Gastrocnemius medialis (tissue), 4 donors: ENCODE results near the gene ARRDC2. TPM values are rescaled to one million over a fixed set of nuclear protein-coding genes. Genes with fewer than 3 reads are reported as not detected.
A peak's percentile ranks its signal among the peaks of the same experiment; 100 is the strongest.

ENCODE experiments used
- ATAC-seq, 2 donors: fragments of 150-250 bp; one replicate each; pipeline ENCODE4 v1.9.1; 2016
- DNase-seq, 2 donors: peaks; one replicate each; pipeline ENCODE4 v3.0.0-alpha.2; 2019
- H3K27ac ChIP-seq, 4 donors: fragments of 200-600 bp; sonication (generic); 1 replicate in 1 of 4; 2 replicates in 3 of 4; pipeline ENCODE4 v1.5.1; 2016 to 2018; ENCODE audit warnings: mild to moderate bottlenecking in 2 of 4, moderate library complexity in 1 of 4
- H3K27me3 ChIP-seq, 3 donors: fragments of 200-600 bp; sonication (generic) in 2 of 3; 1 replicate in 1 of 3; 2 replicates in 2 of 3; pipeline versions ENCODE4 v1.5.1 to v1.6.0; 2016 to 2019; ENCODE audit warnings: mild to moderate bottlenecking in 1 of 3, moderate library complexity in 1 of 3
- H3K36me3 ChIP-seq, 2 donors: fragments of 200-600 bp; sonication (generic) in 1 of 2; one replicate each; pipeline ENCODE4 v1.5.1; 2017 to 2018
- H3K4me1 ChIP-seq, 2 donors: fragments of 200-600 bp; sonication (generic) in 1 of 2; one replicate each; pipeline ENCODE4 v1.5.1; 2016 to 2017; ENCODE audit warnings: mild to moderate bottlenecking in 2 of 2
- H3K4me3 ChIP-seq, 4 donors: fragments of 200-600 bp; sonication (generic) in 3 of 4; 1 replicate in 1 of 4; 2 replicates in 3 of 4; pipeline ENCODE4 v1.5.1; 2016 to 2019; ENCODE audit warnings: mild to moderate bottlenecking in 2 of 4
- H3K9me3 ChIP-seq, 3 donors: fragments of 200-600 bp; sonication (generic) in 2 of 3; 1 replicate in 1 of 3; 2 replicates in 2 of 3; pipeline ENCODE4 v1.5.1; 2016 to 2019
- POLR2A ChIP-seq, 2 donors: fragments of 450-650 bp; IDR thresholded peaks; one replicate each; pipeline ENCODE4 v1.6.1; 2017; ENCODE audit warnings: antibody characterized with exemption in 2 of 2, mild to moderate bottlenecking in 2 of 2, moderate library complexity in 2 of 2
- in situ Hi-C, 4 donors: fragments of 200-750 bp; cut with MboI; loops; one replicate each; pipeline versions ENCODE4 v1.15.0 to v1.8.0; 2017; ENCODE audit warnings: low sequenced_read_pairs in 4 of 4
- intact Hi-C: fragments of 100-400 bp; cut with DNase I; formaldehyde crosslinking; loops from one replicate; pipeline ENCODE4 v1.15.1; 2023; ENCODE audit warnings: low total_unique reads
- total RNA-seq, 4 donors: library from RNA; depleted of rRNA; stranded (reverse); fragments of >200 nt; gene quantifications; one replicate each; pipeline versions ENCODE4 v1.1.0 to v1.2.3, GENCODE V29; 2016
- TF ChIP-seq, protein P1 (sequence below), 5 experiments: fragments of 450-650 bp in 3 of 5; fragments of 200-600 bp in 2 of 5; sonication (generic) in 2 of 5; IDR thresholded peaks in 4 of 5; conservative IDR thresholded peaks in 1 of 5; 1 replicate in 4 of 5; 2 replicates in 1 of 5; pipeline ENCODE4 v1.5.1; 2016 to 2019; ENCODE audit warnings: antibody characterized with exemption in 5 of 5, mild to moderate bottlenecking in 3 of 5, moderate library complexity in 3 of 5

ARRDC2 gene
- total RNA-seq, 4 donors from 2014 or later: 476 to 810 (median 543) TPM

DNA sequence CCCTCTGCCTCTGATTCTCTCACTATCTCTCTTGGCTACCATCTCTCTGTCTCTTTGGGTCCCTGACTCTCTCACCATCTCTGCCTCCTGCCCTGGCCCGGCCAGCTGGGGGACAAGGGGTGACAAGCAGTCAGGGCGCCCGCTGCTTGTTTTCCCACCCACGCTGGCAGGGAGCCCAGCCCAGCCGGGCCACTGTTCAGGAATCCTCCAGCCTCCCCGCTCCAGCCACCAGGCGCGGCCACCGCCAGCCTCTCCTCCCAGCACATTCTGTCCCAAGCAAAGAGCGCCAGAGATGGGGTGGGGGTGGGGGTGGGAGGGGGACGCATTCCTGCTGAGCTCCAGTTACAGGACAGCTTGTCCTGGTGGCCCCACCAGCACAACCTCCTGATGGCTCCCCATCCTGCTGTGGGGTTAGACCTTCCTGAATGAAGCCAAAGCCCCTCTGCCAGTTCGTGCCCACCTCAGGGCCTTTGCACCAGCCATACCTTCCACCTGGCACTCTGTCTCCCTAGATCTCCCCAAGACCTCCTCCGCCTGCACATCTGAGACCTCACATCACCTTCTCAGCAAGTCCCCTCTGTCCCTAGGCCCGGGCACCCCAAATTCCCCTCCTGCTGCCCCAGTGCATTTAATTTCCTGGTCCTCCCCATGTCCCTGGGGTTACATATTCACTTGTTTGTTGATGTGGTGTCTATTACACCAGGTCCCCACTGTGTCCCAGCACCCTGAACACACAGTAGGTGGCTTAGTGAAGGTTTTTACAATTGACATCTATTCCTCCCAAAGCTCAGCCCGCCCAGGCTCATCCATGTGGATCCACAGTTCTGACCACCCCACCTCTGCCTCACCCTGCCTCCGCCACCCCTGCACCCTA, 12.5 kb downstream of the ARRDC2 start:
- peak; percentile 19 to 25 for ATAC-seq
- TF ChIP-seq POLR2A (IDR thresholded peaks at IDR 0.05): peak; percentile 66 to 87
- TF ChIP-seq, protein P1, sequence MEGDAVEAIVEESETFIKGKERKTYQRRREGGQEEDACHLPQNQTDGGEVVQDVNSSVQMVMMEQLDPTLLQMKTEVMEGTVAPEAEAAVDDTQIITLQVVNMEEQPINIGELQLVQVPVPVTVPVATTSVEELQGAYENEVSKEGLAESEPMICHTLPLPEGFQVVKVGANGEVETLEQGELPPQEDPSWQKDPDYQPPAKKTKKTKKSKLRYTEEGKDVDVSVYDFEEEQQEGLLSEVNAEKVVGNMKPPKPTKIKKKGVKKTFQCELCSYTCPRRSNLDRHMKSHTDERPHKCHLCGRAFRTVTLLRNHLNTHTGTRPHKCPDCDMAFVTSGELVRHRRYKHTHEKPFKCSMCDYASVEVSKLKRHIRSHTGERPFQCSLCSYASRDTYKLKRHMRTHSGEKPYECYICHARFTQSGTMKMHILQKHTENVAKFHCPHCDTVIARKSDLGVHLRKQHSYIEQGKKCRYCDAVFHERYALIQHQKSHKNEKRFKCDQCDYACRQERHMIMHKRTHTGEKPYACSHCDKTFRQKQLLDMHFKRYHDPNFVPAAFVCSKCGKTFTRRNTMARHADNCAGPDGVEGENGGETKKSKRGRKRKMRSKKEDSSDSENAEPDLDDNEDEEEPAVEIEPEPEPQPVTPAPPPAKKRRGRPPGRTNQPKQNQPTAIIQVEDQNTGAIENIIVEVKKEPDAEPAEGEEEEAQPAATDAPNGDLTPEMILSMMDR (IDR thresholded peaks at IDR 0.05 in 4 of 5, conservative IDR thresholded peaks at IDR 0.05 in 1 of 5): peak in 2 of 5 experiments; percentile 32 to 40
- peak overlapping the region; percentile 89 to 100 (median 95) for H3K27ac ChIP-seq
- DNase-seq: peak; percentile 95 to 99
- peaks cover 76 to 80% of the 10 kb centered on the region in 2 donors for H3K4me1 ChIP-seq
- no peaks in the 10 kb centered on the region for H3K27me3 ChIP-seq
- intact Hi-C loops (loop anchor here (5.0 to 10.0 kb wide), 3 partner anchors 262 to 1553 kb away; partner anchors contain the start of genes JUND and SLC25A42), in situ Hi-C loops (no loop called here)
- H3K36me3 ChIP-seq: peaks cover 0 to 3% of the 10 kb centered on the region in 2 donors
- peak overlapping the region in 1 of 4 donors; percentile 3 for H3K4me3 ChIP-seq
- H3K9me3 ChIP-seq: no peaks in the 10 kb centered on the region

DNA sequence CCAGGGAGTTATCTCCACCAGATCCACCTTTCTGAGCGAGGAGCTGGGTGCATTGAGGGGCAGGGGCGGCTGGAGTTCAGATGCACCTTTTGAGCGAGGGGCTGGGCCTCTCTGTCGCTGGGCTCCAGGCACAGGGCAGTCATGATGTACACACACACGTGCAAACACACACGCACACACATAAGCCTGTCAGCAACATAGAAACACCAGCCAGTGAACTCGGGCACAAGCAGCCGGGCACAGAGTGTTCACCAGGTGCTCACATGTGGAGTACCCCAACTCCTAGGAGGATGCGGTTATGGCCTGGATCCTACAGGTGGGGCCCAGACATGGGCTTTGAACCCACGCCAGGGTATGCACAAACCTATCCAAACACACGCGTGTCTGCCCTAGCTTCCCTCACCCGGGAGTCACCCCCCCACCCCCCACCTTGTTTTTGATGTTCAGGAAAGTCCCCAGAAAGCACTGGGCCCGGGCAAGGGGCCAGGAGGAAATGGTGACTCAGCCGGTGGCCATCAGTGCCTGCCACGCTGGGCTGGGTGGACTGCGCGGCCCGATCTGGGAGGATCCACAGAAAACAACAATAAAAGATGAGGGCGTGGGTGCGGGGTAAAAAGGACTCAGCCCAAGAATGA, 13.3 kb downstream of the ARRDC2 start:
- H3K27ac ChIP-seq: peak overlapping the region; percentile 89 to 100 (median 95)
- H3K9me3 ChIP-seq: no peaks in the 10 kb centered on the region
- peak; percentile 92 for DNase-seq
- TF ChIP-seq POLR2A (IDR thresholded peaks at IDR 0.05): peak in 1 of 2 donors; percentile 60
- TF ChIP-seq, protein P1 (IDR thresholded peaks at IDR 0.05 in 4 of 5, conservative IDR thresholded peaks at IDR 0.05 in 1 of 5): peak in 1 of 5 experiments; percentile 34
- no peaks in the 10 kb centered on the region for H3K36me3 ChIP-seq
- ATAC-seq: peak; percentile 10 to 13
- no peaks in the 10 kb centered on the region for H3K27me3 ChIP-seq
- intact Hi-C loops: loop anchor here (5.0 to 10.0 kb wide), 3 partner anchors 261 to 1554 kb away; partner anchors contain the start of genes JUND and SLC25A42
- H3K4me1 ChIP-seq: peaks cover 68 to 75% of the 10 kb centered on the region in 2 donors
- in situ Hi-C loops: no loop called here
- H3K4me3 ChIP-seq: peak overlapping the region in 3 of 4 donors; percentile 18 to 54 (median 30)

DNA sequence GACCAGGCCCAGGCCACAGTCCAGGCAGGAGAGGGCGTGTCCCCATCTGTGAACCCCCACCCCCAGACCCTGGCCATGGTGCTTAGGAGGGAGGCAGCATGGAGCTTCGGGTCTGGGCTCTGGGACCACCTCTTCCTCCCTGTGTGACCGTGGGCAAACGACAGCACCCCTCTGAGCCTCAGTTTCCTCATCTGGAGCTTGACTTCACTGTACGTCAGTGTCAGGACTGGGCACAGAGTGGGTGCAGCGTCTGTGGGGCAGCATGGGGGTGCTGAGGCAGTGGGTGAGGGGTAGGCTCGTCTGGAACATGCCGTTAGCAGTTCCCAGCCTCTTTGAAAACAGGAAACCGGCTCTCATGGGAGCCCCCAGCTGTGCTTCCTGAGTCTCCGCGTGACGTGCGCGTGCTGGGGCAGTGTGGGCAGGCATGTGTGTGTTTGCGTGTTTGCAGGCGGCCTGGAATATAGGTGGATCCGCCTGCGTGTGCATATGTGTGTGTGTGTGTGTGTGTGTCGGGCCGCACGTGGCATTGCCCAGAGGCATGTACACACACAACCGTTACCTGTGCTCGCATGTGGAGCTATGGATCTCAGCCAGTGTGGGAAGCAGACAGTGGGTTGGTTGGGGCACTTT, 15.8 kb downstream of the ARRDC2 start:
- Histone ChIP-seq H3K4me3 (peak overlapping the region; percentile 41 to 58 (median 50)), H3K27me3 (no peaks in the 10 kb centered on the region), H3K4me1 (peaks cover 43 to 56% of the 10 kb centered on the region in 2 donors), H3K9me3 (no peaks in the 10 kb centered on the region), H3K36me3 (no peaks in the 10 kb centered on the region), H3K27ac (peak overlapping the region; percentile 89 to 100 (median 95))
- in situ Hi-C loops: no loop called here
- peak; percentile 2 to 9 for ATAC-seq
- intact Hi-C loops: loop anchor here (5.0 to 10.0 kb wide), 3 partner anchors 259 to 1556 kb away; partner anchors contain the start of genes JUND and SLC25A42
- peak; percentile 91 to 92 for DNase-seq
- TF ChIP-seq, protein P1 (IDR thresholded peaks at IDR 0.05 in 4 of 5, conservative IDR thresholded peaks at IDR 0.05 in 1 of 5): no peak
- peak in 1 of 2 donors; percentile 62 for TF ChIP-seq POLR2A (IDR thresholded peaks at IDR 0.05)

DNA sequence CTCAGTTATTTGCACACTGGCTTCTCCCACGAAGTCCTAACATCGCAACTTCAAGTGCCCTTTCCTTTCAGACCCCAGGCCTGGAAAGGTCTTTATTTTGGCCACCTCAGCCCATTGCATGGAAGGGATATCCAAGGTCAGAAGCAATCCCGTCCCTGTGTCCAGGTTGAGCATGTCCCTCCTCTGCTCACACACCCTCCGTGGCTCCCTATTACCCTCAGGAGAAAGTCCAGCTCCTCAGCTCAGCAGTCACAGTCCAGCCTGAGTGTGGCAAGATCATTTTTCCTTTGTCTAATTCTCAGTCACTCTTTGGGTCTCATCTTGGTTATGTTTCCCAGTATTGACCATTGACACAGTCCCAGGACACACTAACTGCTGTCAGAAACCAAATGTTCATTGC, 19.2 kb downstream of the ARRDC2 start:
- TF ChIP-seq, protein P1 (IDR thresholded peaks at IDR 0.05 in 4 of 5, conservative IDR thresholded peaks at IDR 0.05 in 1 of 5): no peak
- TF ChIP-seq POLR2A (IDR thresholded peaks at IDR 0.05): no peak
- Histone ChIP-seq H3K27me3 (no peaks in the 10 kb centered on the region), H3K27ac (peak overlapping the region; percentile 89 to 100 (median 95)), H3K4me1 (peaks cover 43 to 55% of the 10 kb centered on the region in 2 donors), H3K4me3 (no peak overlapping the region), H3K36me3 (no peaks in the 10 kb centered on the region), H3K9me3 (no peaks in the 10 kb centered on the region)
- in situ Hi-C loops: loop anchor here in 2 of 4 donors (25.0 kb wide), 1 partner anchor 1565 kb away; the partner anchor contains the start of gene EPS15L1 (in 2 of the 2)
- DNase-seq (no peak), ATAC-seq (no peak)
- intact Hi-C loops: loop anchor here (10.0 kb wide), 1 partner anchor 1038 kb away; the partner anchor contains the start of gene SLC25A42
